ENCODE measurements around the gene DDX49. TPM values are rescaled to one million over a fixed set of nuclear protein-coding genes. Genes with fewer than 3 reads are reported as not detected.

Gene DDX49
- total and polyA plus RNA-seq, 10 donors: 31.0 to 48.0 (median 36.6) TPM

DNA sequence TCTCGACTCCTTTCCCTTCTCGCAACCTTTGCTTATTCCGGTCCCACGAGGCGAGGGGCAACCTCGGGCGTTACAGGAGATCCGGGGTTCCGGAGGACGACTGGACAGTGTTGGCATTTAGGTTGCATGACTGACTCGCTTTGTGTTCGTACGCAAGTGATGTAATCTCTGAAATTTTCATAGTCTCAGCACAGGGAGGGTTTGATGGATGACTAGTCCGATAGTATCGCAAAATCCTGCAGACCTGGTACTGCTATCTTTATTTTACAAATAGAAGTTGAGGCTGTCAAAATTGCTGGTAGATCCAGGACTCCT is 342 bp downstream of the DDX49 start:
- peaks cover 26 to 63% (median 58%) of the 10 kb centered on the region in 6 donors for H3K4me1 ChIP-seq
- TF ChIP-seq POLR2A (IDR thresholded peaks at IDR 0.05) (no peak), POLR2AphosphoS5 (IDR thresholded peaks at IDR 0.05) (no peak)
- TF ChIP-seq, protein P1, sequence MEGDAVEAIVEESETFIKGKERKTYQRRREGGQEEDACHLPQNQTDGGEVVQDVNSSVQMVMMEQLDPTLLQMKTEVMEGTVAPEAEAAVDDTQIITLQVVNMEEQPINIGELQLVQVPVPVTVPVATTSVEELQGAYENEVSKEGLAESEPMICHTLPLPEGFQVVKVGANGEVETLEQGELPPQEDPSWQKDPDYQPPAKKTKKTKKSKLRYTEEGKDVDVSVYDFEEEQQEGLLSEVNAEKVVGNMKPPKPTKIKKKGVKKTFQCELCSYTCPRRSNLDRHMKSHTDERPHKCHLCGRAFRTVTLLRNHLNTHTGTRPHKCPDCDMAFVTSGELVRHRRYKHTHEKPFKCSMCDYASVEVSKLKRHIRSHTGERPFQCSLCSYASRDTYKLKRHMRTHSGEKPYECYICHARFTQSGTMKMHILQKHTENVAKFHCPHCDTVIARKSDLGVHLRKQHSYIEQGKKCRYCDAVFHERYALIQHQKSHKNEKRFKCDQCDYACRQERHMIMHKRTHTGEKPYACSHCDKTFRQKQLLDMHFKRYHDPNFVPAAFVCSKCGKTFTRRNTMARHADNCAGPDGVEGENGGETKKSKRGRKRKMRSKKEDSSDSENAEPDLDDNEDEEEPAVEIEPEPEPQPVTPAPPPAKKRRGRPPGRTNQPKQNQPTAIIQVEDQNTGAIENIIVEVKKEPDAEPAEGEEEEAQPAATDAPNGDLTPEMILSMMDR (IDR thresholded peaks at IDR 0.05 in 8 of 11, conservative IDR thresholded peaks at IDR 0.05 in 3 of 11): no peak
- intact Hi-C loops (cut with DNase I; ENCODE audit: low total_unique reads): no loop called here
- H3K4me3 ChIP-seq: peak overlapping the region; percentile 69 to 100 (median 96)
- H3K36me3 ChIP-seq: peaks cover 0 to 66% (median 42%) of the 10 kb centered on the region in 6 donors
- H3K9me3 ChIP-seq: no peaks in the 10 kb centered on the region
- H3K27me3 ChIP-seq (replicated peaks in 1 of 7): no peaks in the 10 kb centered on the region
- H3K27ac ChIP-seq: peak overlapping the region; percentile 14 to 97 (median 86)
- 0 to 3% (median 1%) methylated on average over 14 to 15 of the region's 15 CpGs for WGBS, 5 donors
- DNase-seq: no peak

DNA sequence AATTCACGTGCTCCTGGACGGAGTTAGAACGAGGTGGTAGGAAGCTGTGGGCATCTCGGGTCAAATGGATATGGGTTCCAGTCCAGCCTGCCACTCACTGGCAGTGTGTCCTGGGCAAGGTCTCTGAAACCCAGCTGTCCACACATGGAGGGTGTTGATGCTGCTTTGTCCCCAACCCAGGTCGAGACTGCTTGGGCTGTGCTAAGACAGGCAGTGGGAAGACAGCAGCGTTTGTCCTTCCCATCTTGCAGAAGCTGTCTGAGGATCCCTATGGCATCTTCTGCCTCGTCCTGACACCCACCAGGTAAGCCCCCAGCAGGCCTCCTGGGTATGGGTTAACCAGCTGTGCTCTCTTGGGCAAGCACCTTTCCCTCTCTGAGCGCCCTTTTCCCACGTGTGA is 885 bp downstream of the DDX49 start:
- Histone ChIP-seq H3K4me3 (peak overlapping the region in 7 of 8 donors; percentile 79 to 100 (median 96)), H3K4me1 (peaks cover 26 to 58% (median 52%) of the 10 kb centered on the region in 6 donors), H3K36me3 (peaks cover 0 to 66% (median 44%) of the 10 kb centered on the region in 6 donors), H3K9me3 (no peaks in the 10 kb centered on the region), H3K27ac (peak overlapping the region in 4 of 8 donors; percentile 75 to 97 (median 88)), H3K27me3 (replicated peaks in 1 of 7) (no peaks in the 10 kb centered on the region)
- intact Hi-C loops (cut with DNase I; ENCODE audit: low total_unique reads): no loop called here
- DNase-seq: peak; percentile 66
- TF ChIP-seq POLR2AphosphoS5 (IDR thresholded peaks at IDR 0.05) (no peak), POLR2A (IDR thresholded peaks at IDR 0.05) (no peak)
- TF ChIP-seq, protein P1 (IDR thresholded peaks at IDR 0.05 in 8 of 11, conservative IDR thresholded peaks at IDR 0.05 in 3 of 11): no peak
- 57 to 71% (median 66%) methylated on average over 8 to 9 of the region's 9 CpGs for WGBS, 5 donors

DNA sequence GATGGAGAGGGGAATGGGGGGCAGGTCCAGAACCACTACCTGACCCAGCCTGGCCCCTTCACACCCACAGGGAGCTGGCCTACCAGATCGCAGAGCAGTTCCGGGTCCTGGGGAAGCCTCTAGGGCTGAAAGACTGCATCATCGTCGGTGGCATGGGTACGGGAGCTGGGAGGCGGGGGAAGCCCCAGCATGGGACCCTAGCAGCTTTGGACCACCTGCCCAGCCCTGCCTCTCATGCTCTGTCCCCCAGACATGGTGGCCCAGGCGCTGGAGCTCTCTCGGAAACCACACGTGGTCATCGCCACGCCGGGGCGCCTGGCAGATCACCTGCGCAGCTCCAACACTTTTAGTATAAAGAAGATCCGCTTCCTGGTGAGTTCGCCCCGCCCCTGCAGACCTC is 2.1 kb downstream of the DDX49 start:
- H3K27ac ChIP-seq: no peak overlapping the region
- H3K27me3 ChIP-seq (replicated peaks in 1 of 7): no peaks in the 10 kb centered on the region
- peak; percentile 74 for DNase-seq
- H3K4me1 ChIP-seq: peaks cover 26 to 46% (median 41%) of the 10 kb centered on the region in 6 donors
- no peak overlapping the region for H3K4me3 ChIP-seq
- WGBS, 5 donors: 86 to 95% (median 94%) methylated on average over 12 to 17 of the region's 17 CpGs
- peaks cover 0 to 66% (median 53%) of the 10 kb centered on the region in 6 donors for H3K36me3 ChIP-seq
- TF ChIP-seq POLR2AphosphoS5 (IDR thresholded peaks at IDR 0.05): no peak
- no peaks in the 10 kb centered on the region for H3K9me3 ChIP-seq
- intact Hi-C loops (cut with DNase I; ENCODE audit: low total_unique reads): no loop called here

DNA sequence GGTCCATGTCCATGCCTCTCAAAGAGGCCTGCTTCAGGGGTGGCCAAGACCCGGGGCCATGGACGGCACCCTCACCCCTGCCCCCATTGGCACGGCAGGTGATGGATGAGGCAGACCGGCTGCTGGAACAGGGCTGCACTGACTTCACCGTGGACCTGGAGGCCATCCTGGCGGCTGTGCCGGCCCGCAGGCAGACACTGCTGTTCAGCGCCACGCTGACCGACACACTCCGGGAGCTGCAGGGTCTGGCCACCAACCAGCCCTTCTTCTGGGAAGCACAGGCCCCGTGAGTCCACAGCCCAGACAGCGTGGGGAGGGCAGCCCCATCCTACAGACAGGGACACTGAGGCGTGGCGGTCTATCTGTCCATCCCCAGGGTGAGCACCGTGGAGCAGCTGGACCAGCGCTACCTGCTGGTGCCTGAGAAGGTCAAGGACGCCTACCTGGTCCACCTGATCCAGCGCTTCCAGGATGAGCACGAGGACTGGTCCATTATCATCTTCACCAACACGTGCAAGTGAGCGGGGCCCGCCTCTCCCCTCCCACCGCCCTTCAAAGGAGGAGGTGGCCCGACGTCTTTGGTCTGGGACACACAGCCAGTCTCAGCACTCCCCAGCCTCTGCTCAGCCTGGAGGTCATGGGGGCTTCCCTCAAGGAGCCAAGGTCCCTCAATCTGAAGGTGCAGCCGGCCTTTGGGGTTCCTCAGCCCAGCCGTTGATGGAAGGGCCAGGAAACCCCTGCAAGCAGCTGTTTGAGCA is 2.9 kb downstream of the DDX49 start:
- 82 to 95% (median 87%) methylated on average over 20 to 29 of the region's 29 CpGs for WGBS, 5 donors

More for the DNA sequence above, 2.9 kb downstream of the DDX49 start:
- H3K36me3 ChIP-seq: peaks cover 0 to 70% (median 61%) of the 10 kb centered on the region in 6 donors
- TF ChIP-seq POLR2AphosphoS5 (IDR thresholded peaks at IDR 0.05): peak in 2 of 3 donors; percentile 19 to 25
- no peak for TF ChIP-seq POLR2A (IDR thresholded peaks at IDR 0.05)
- TF ChIP-seq, protein P1 (IDR thresholded peaks at IDR 0.05 in 8 of 11, conservative IDR thresholded peaks at IDR 0.05 in 3 of 11): no peak
- intact Hi-C loops (cut with DNase I; ENCODE audit: low total_unique reads): no loop called here
- no peaks in the 10 kb centered on the region for H3K9me3 ChIP-seq
- no peaks in the 10 kb centered on the region for H3K27me3 ChIP-seq (replicated peaks in 1 of 7)
- H3K4me1 ChIP-seq: peaks cover 25 to 38% (median 33%) of the 10 kb centered on the region in 6 donors
- no peak overlapping the region for H3K4me3 ChIP-seq
- DNase-seq: peak; percentile 74
- no peak overlapping the region for H3K27ac ChIP-seq
